Measurements from ENCODE around the gene PTPN1.

Gene PTPN1

DNA sequence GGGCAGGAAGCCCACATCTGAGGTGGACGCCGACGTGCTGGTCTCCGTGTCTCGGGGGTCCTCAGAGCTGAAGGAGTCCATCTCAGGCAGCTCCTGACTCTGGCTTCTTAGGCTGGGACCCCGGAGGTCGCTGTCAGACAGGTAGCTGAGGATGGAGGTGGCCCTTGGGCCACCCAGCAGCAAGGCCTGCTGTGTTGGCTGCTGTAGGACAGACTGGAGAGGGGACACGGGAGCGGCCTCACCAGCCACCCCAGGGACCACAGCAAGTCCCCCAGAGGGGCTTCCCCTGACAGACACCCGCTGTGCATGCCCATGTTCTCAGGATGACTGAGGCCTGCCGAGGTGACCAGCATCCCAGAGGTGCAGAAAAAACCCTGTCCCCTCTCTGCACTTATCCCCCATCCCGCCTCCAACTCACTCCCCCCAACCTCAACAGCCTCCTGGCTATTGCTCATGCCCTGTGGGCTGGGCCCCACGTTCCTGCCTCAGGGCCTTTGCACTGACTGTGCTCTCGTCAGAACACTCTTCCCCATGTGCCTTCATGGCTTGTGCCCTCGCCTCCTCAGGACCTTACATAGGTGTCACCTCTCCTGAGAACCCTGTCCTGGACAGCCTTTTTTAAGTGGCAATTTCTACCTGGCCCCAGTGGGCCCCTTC, 92.4 kb downstream of the PTPN1 start:
- no peaks in the 10 kb centered on the region; the same call in 1 of the 2 replicates for H3K27me3 ChIP-seq (replicated peaks; ENCODE audit: control insufficient read depth, insufficient read depth, low read length)
- no peak for DNase-seq (ENCODE audit: extremely low read depth, insufficient read length)
- no peak overlapping the region for H3K4me3 ChIP-seq (replicated peaks; ENCODE audit: low read depth, low read length)
- TF ChIP-seq CTCF (IDR thresholded peaks at IDR 0.05; ENCODE audit: insufficient read depth, low read length, poor library complexity, severe bottlenecking): no peak
- no peaks in the 10 kb centered on the region for H3K36me3 ChIP-seq (ENCODE audit: control insufficient read depth, insufficient read depth, low read length)

GRCh38 chr20:50604451-50604850, 94.3 kb downstream of the PTPN1 start:
- Histone ChIP-seq H3K4me3 (replicated peaks; ENCODE audit: low read depth, low read length) (no peak overlapping the region), H3K36me3 (ENCODE audit: control insufficient read depth, insufficient read depth, low read length) (no peaks in the 10 kb centered on the region), H3K27me3 (replicated peaks; ENCODE audit: control insufficient read depth, insufficient read depth, low read length) (no peaks in the 10 kb centered on the region)
- no peak for TF ChIP-seq CTCF (IDR thresholded peaks at IDR 0.05; ENCODE audit: insufficient read depth, low read length, poor library complexity, severe bottlenecking)
- DNase-seq (ENCODE audit: extremely low read depth, insufficient read length): no peak

DNA sequence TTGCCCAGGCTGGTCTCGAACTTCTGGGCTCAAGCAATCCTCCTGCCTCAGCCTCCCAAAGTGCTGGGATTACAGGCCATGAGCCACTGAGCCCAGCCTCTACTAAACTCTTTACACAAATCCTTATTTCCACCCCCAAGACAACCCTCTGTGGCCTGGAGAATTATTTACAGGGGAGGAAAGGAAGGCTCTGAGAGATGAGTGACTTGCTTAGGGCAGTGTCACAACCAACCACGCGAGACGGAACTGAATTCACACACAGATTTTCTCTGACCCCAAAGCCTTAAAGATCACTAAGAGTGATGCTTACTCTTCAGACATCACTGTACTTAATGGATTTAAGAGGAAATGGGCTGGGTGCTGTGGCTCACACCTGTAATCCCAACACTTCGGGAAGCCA, 95.0 kb downstream of the PTPN1 start:
- no peak for DNase-seq (ENCODE audit: extremely low read depth, insufficient read length)

DNA sequence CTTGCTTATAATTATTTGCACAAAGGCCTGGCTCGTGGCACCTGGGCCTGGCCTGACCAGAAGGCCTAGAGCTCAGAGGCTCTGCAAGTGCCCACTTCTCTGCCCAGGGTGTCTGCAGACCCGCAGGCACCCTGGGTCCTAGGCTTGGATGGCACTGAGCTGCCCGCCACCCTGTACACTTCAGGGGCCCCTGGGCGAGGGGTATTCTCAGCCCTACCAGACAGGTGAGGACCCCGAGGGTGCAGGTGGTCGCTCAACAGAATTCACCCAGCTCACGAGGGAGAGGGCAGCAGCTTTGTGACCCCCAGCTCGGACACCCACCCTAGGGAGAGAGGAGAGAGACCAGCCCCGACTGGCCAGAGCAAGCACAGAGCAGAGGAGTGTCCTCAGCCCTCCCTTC, 97.3 kb downstream of the PTPN1 start:
- Histone ChIP-seq H3K36me3 (ENCODE audit: control insufficient read depth, insufficient read depth, low read length) (no peaks in the 10 kb centered on the region), H3K27me3 (replicated peaks; ENCODE audit: control insufficient read depth, insufficient read depth, low read length) (no peaks in the 10 kb centered on the region), H3K4me3 (replicated peaks; ENCODE audit: low read depth, low read length) (no peak overlapping the region)
- no peak for DNase-seq (ENCODE audit: extremely low read depth, insufficient read length)
- no peak for TF ChIP-seq CTCF (IDR thresholded peaks at IDR 0.05; ENCODE audit: insufficient read depth, low read length, poor library complexity, severe bottlenecking)

More for the DNA sequence above, 95.0 kb downstream of the PTPN1 start:
- no peak for TF ChIP-seq CTCF (IDR thresholded peaks at IDR 0.05; ENCODE audit: insufficient read depth, low read length, poor library complexity, severe bottlenecking)
- Histone ChIP-seq H3K4me3 (replicated peaks; ENCODE audit: low read depth, low read length) (no peak overlapping the region), H3K36me3 (ENCODE audit: control insufficient read depth, insufficient read depth, low read length) (no peaks in the 10 kb centered on the region), H3K27me3 (replicated peaks; ENCODE audit: control insufficient read depth, insufficient read depth, low read length) (no peaks in the 10 kb centered on the region)

DNA sequence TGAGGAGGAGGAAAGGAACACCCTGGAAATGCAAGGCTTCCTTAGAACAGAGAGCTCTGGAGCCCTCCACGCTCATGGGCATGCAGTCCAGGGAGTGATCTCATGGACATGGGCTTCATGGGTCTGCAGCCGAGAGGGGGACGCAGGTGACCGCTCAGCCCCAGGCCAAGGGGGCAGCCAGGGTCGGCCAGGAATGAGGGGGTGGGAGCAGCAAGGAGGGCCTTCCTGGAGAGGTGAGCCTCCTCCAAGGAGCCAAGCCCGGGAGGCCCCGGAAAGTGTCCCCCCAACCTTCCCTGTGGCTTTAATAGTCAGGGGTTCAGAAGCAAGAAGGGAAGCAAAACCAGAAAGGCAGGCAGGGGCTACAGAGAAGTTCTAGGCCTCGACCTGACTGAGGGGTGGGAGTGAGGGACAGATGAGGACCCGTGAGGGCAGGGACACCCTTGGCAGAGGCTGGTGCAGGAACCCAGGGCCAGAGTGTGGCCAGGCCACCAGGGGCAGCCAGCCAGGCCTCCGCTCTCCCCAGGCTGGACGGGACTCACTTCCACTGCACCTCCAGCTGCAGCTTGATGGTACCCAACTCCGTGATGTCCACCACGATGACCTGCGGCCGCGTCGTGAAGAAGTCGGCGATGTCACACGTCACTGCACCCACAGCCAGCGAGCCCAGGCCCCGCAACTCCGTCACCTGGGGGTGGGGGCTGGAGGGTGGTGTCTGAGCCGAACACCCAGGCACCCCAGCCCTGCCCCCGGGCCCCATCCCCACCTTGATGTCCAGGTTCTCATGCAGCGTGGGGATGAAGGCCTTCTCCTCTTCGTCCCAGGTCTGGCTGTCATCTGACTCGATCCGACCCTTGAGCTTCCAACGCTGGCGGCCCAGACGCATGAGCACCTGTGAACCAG, 97.9 kb downstream of the PTPN1 start:
- no peak for DNase-seq (ENCODE audit: extremely low read depth, insufficient read length)
- no peaks in the 10 kb centered on the region for H3K36me3 ChIP-seq (ENCODE audit: control insufficient read depth, insufficient read depth, low read length)
- no peak for TF ChIP-seq CTCF (IDR thresholded peaks at IDR 0.05; ENCODE audit: insufficient read depth, low read length, poor library complexity, severe bottlenecking)
- no peak overlapping the region for H3K4me3 ChIP-seq (replicated peaks; ENCODE audit: low read depth, low read length)
- no peaks in the 10 kb centered on the region for H3K27me3 ChIP-seq (replicated peaks; ENCODE audit: control insufficient read depth, insufficient read depth, low read length)

All from GM06990 (cell line).